Measurements from ENCODE around the gene HAO2. TPM values are rescaled to one million over a fixed set of nuclear protein-coding genes. Genes with fewer than 3 reads are reported as not detected.

The HAO2 gene
- total RNA-seq, 1 experiment from 2014 or later: 0.13 TPM

- Histone ChIP-seq H4K20me1 (ENCODE audit: control insufficient read depth, insufficient read depth, insufficient read length) (no peaks in the 10 kb centered on the region), H3K56ac (ENCODE audit: insufficient read length, low read depth, low read length) (no peak overlapping the region), H3K79me1 (ENCODE audit: insufficient read depth, low read depth, low read length, poor library complexity, severe bottlenecking) (no peaks in the 10 kb centered on the region), H2BK12ac (ENCODE audit: insufficient read length, low read depth, low read length) (no peak overlapping the region), H2BK20ac (ENCODE audit: low read depth, low read length, poor library complexity, severe bottlenecking) (no peak overlapping the region), H3K4ac (ENCODE audit: low read depth, low read length) (no peak overlapping the region), H4K5ac (ENCODE audit: insufficient read length, low read depth, low read length) (no peak overlapping the region), H3K9ac (ENCODE audit: extremely low read depth, insufficient read length, low read length) (no peak overlapping the region), H3K23me2 (ENCODE audit: insufficient read length, low read depth, low read length, poor library complexity, severe bottlenecking) (no peaks in the 10 kb centered on the region), H3K27me3 (ENCODE audit: insufficient read depth, low read length) (no peaks in the 10 kb centered on the region; the same call in 1 of the 2 replicates), H3K23ac (ENCODE audit: insufficient read length, low read depth, low read length) (no peak overlapping the region), H3K18ac (ENCODE audit: insufficient read length, low read depth, low read length) (no peak overlapping the region), H4K8ac (replicated peaks; ENCODE audit: insufficient read length, low read depth, low read length) (no peak overlapping the region), H2BK120ac (ENCODE audit: low read depth, low read length, poor library complexity, severe bottlenecking) (no peak overlapping the region), H2BK15ac (ENCODE audit: low read depth, low read length) (no peak overlapping the region), H2AFZ (ENCODE audit: low read length) (no peak overlapping the region), H3T11ph (ENCODE audit: low read length) (no peak overlapping the region), H3K4me2 (ENCODE audit: insufficient read depth, insufficient read length, low read length) (no peak overlapping the region), H3K27ac (ENCODE audit: insufficient read length, low read depth, low read length) (no peak overlapping the region), H2BK5ac (ENCODE audit: insufficient read length, low read length) (no peak overlapping the region), H3K14ac (ENCODE audit: insufficient read depth, low read length) (no peak overlapping the region), H3K4me1 (ENCODE audit: insufficient read depth, low read length) (no peaks in the 10 kb centered on the region; the same call in 1 of the 2 replicates), H4K91ac (ENCODE audit: insufficient read length, low read depth, low read length) (no peak overlapping the region), H2AK5ac (ENCODE audit: insufficient read length, low read length) (no peak overlapping the region), H3K79me2 (ENCODE audit: insufficient read depth, low read length) (no peaks in the 10 kb centered on the region), H3K9me3 (ENCODE audit: control insufficient read depth, low read depth, low read length) (no peaks in the 10 kb centered on the region)
- WGBS (ENCODE audit: extremely low coverage, insufficient read length, low lambda C conversion rate): no CpG with 5 or more reads among the region's 1 CpG
- Mint-ChIP-seq H3K4me3 (no peak overlapping the region), H3K27ac (no peak overlapping the region), H3K36me3 (ENCODE audit: insufficient read depth in 1 of 3, low read depth in 3 of 3) (no peaks in the 10 kb centered on the region), H3K9me3 (peaks cover 0 to 7% of the 10 kb centered on the region in 2 experiments), H3K27me3 (ENCODE audit: low read depth) (no peaks in the 10 kb centered on the region; the same call in 1 of the 2 replicates), H3K4me1 (no peaks in the 10 kb centered on the region)
- no peak for DNase-seq
- TF ChIP-seq, protein P1, sequence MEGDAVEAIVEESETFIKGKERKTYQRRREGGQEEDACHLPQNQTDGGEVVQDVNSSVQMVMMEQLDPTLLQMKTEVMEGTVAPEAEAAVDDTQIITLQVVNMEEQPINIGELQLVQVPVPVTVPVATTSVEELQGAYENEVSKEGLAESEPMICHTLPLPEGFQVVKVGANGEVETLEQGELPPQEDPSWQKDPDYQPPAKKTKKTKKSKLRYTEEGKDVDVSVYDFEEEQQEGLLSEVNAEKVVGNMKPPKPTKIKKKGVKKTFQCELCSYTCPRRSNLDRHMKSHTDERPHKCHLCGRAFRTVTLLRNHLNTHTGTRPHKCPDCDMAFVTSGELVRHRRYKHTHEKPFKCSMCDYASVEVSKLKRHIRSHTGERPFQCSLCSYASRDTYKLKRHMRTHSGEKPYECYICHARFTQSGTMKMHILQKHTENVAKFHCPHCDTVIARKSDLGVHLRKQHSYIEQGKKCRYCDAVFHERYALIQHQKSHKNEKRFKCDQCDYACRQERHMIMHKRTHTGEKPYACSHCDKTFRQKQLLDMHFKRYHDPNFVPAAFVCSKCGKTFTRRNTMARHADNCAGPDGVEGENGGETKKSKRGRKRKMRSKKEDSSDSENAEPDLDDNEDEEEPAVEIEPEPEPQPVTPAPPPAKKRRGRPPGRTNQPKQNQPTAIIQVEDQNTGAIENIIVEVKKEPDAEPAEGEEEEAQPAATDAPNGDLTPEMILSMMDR (conservative IDR thresholded peaks at IDR 0.05): no peak
These were observed 10.5 kb downstream of the HAO2 start for GRCh38 chr1:119379117-119379516.
